Loucy (cell line): ENCODE data around the gene INHBB.

ENCODE experiments used
- H2AFZ ChIP-seq: fragments of 200-600 bp; sonication (generic); 2 replicates; pipeline ENCODE4 v1.6.0; 2016; ENCODE audit warnings: antibody characterized with exemption, mild to moderate bottlenecking, low read length, moderate library complexity
- H3F3A ChIP-seq: fragments of 200-600 bp; 2 replicates; pipeline ENCODE4 v1.6.0; 2016; ENCODE audit warnings: antibody characterized with exemption, low read depth, mild to moderate bottlenecking
- H3K27me3 ChIP-seq: fragments of 200-600 bp; sonication (generic); 2 replicates; pipeline ENCODE4 v1.6.1; 2014; ENCODE audit warnings: low read length, mild to moderate bottlenecking; ENCODE audit not compliant: insufficient read depth, poor library complexity, severe bottlenecking
- H3K36me3 ChIP-seq: fragments of 200-600 bp; sonication (generic); 2 replicates; pipeline ENCODE4 v1.6.1; 2016; ENCODE audit warnings: low read length; ENCODE audit not compliant: insufficient read depth
- H3K4me1 ChIP-seq: fragments of 200-600 bp; sonication (generic); 2 replicates; pipeline ENCODE4 v1.5.1; 2014; ENCODE audit warnings: low read length, mild to moderate bottlenecking; ENCODE audit not compliant: insufficient read depth, poor library complexity, severe bottlenecking
- H3K4me2 ChIP-seq: fragments of 200-600 bp; sonication (generic); 2 replicates; pipeline ENCODE4 v1.6.0; 2014; ENCODE audit warnings: antibody characterized with exemption, low read length, low read depth, mild to moderate bottlenecking; ENCODE audit not compliant: poor library complexity, severe bottlenecking
- H3K4me3 ChIP-seq: fragments of 200-600 bp; sonication (generic); 2 replicates; pipeline ENCODE4 v1.5.1; 2014; ENCODE audit warnings: low read length, mild to moderate bottlenecking, mixed read lengths; ENCODE audit not compliant: poor library complexity, severe bottlenecking
- H3K79me2 ChIP-seq: fragments of 200-600 bp; sonication (generic); 2 replicates; pipeline ENCODE4 v1.6.1; 2014; ENCODE audit warnings: low read length; ENCODE audit not compliant: insufficient read depth
- H3K9ac ChIP-seq: fragments of 200-600 bp; sonication (generic); 2 replicates; pipeline ENCODE4 v1.6.0; 2014; ENCODE audit warnings: mild to moderate bottlenecking, low read depth, low read length, moderate library complexity; ENCODE audit not compliant: poor library complexity, severe bottlenecking
- H3K9me2 ChIP-seq: fragments of 200-600 bp; sonication (generic); replicated peaks from 2 replicates; pipeline ENCODE4 v1.6.1; 2016; ENCODE audit warnings: low read depth, low read length, mixed read lengths
- H3K9me3 ChIP-seq: fragments of 200-600 bp; sonication (generic); 2 replicates; pipeline ENCODE4 v1.6.1; 2014; ENCODE audit warnings: mild to moderate bottlenecking, antibody characterized with exemption, low read length, low read depth; ENCODE audit not compliant: insufficient read depth
- H4K20me1 ChIP-seq: fragments of 200-600 bp; sonication (generic); 2 replicates; pipeline ENCODE4 v1.6.0; 2014; ENCODE audit warnings: antibody characterized with exemption, low read length, mild to moderate bottlenecking; ENCODE audit not compliant: insufficient read depth, poor library complexity, severe bottlenecking
- CTCF ChIP-seq: fragments of 200-600 bp; sonication (generic); conservative IDR thresholded peaks from 2 replicates; pipeline ENCODE4 v1.5.1; 2014; ENCODE audit warnings: mild to moderate bottlenecking, antibody characterized with exemption, low read length
- EZH2phosphoT487 ChIP-seq: fragments of 200-600 bp; IDR thresholded peaks from 2 replicates; pipeline ENCODE4 v1.6.1; 2018; ENCODE audit warnings: antibody characterized with exemption, mild to moderate bottlenecking, moderate library complexity, borderline replicate concordance

Gene INHBB

GRCh38 chr2:120299561-120299960 is 46.4 kb upstream of the INHBB start:
- H3F3A ChIP-seq, result no peaks in the 10 kb centered on the region
- H3K36me3 ChIP-seq, result peaks cover 11% of the 10 kb centered on the region; the same call in 1 of the 2 replicates
- H3K4me3 ChIP-seq, result no peak overlapping the region
- no peaks in the 10 kb centered on the region for H3K9me2 ChIP-seq
- H3K79me2 ChIP-seq, result no peaks in the 10 kb centered on the region
- H3K27me3 ChIP-seq, result no peaks in the 10 kb centered on the region
- no peaks in the 10 kb centered on the region for H3K9me3 ChIP-seq
- H3K4me2 ChIP-seq, result no peak overlapping the region
- TF ChIP-seq EZH2phosphoT487 (no peak), CTCF (no peak)
- no peak overlapping the region for H3K9ac ChIP-seq
- H4K20me1 ChIP-seq, result no peaks in the 10 kb centered on the region
- H2AFZ ChIP-seq, result no peak overlapping the region
- H3K4me1 ChIP-seq, result no peaks in the 10 kb centered on the region

DNA sequence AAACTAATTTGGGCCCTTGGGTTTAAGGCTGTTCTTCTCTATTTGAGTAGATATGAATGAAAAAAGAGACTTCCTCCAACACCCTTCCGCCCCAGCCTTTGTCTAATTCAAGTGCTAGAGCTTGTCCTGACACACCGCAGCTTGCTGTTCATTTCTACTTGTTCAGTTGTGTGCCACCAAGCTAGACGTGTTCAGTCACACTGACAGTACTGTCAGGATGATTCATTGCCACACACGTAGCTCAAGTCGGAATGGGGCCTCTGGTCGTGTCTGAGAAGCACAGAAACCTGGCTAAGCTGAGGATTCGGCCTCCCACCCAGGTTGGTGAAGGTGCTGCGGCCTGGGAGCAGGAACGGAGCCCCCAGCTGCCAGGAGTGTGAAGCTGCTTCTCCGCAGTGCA is 45.6 kb upstream of the INHBB start:
- Histone ChIP-seq H2AFZ (no peak overlapping the region), H3K79me2 (no peaks in the 10 kb centered on the region), H4K20me1 (no peaks in the 10 kb centered on the region), H3K4me2 (no peak overlapping the region), H3K36me3 (peaks cover 7% of the 10 kb centered on the region; the same call in 1 of the 2 replicates), H3F3A (no peaks in the 10 kb centered on the region), H3K9me2 (no peaks in the 10 kb centered on the region), H3K4me3 (no peak overlapping the region), H3K27me3 (no peaks in the 10 kb centered on the region), H3K9ac (no peak overlapping the region), H3K9me3 (no peaks in the 10 kb centered on the region), H3K4me1 (no peaks in the 10 kb centered on the region)
- no peak for TF ChIP-seq CTCF
- no peak for TF ChIP-seq EZH2phosphoT487

GRCh38 chr2:120301284-120301683 is 44.7 kb upstream of the INHBB start:
- no peak overlapping the region for H3K4me2 ChIP-seq

More at GRCh38 chr2:120301284-120301683, 44.7 kb upstream of the INHBB start:
- no peak for TF ChIP-seq EZH2phosphoT487
- no peak for TF ChIP-seq CTCF
- peaks cover 7% of the 10 kb centered on the region; the same call in 1 of the 2 replicates for H3K36me3 ChIP-seq
- no peak overlapping the region for H3K4me3 ChIP-seq
- no peaks in the 10 kb centered on the region for H3K4me1 ChIP-seq
- no peak overlapping the region for H3K9ac ChIP-seq
- no peaks in the 10 kb centered on the region for H3K9me2 ChIP-seq
- H3K79me2 ChIP-seq, result no peaks in the 10 kb centered on the region
- H4K20me1 ChIP-seq, result no peaks in the 10 kb centered on the region
- no peak overlapping the region for H2AFZ ChIP-seq
- no peaks in the 10 kb centered on the region for H3F3A ChIP-seq
- no peaks in the 10 kb centered on the region for H3K27me3 ChIP-seq
- no peaks in the 10 kb centered on the region for H3K9me3 ChIP-seq
